Activated CD4-positive, alpha-beta memory T cell treated with anti-CD3 and anti-CD28 coated beads, Interleukin-2, amount 10 ng/mL, durations not matched to agents 7 days and 5 days (primary cell): Measurements from ENCODE around the gene CLEC4G. TPM values are rescaled to one million over a fixed set of nuclear protein-coding genes. Genes with fewer than 3 reads are reported as not detected.
"Not testable (repeated sequence)": the region's sequence is repeated elsewhere in the genome, so short reads cannot be mapped to it uniquely, and the experiment has no call there.

Experiments
- CTCF ChIA-PET: fragments of 350-600 bp; sonication (Branson Sonifier 250); formaldehyde crosslinking; loops from one replicate; lab custom pipeline; 2021; ENCODE audit warnings: antibody characterized with exemption, inconsistent platforms; lab: Charles Lee
- POLR2A ChIA-PET: fragments of 350-600 bp; sonication (Branson Sonifier 250); formaldehyde crosslinking; loops from one replicate; lab custom pipeline; 2021; ENCODE audit warnings: antibody characterized with exemption; lab: Charles Lee
- DNase-seq: peaks from one replicate; pipeline ENCODE4 v3.0.0-alpha.2; 2020
- H3K27ac Mint-ChIP-seq: one replicate; pipeline ENCODE4 v1.8.0; 2021; ENCODE audit warnings: mild to moderate bottlenecking, mixed read lengths
- H3K27me3 Mint-ChIP-seq: one replicate; pipeline ENCODE4 v1.8.0; 2021; ENCODE audit warnings: mixed read lengths
- H3K36me3 Mint-ChIP-seq: one replicate; pipeline ENCODE4 v1.8.0; 2021; ENCODE audit warnings: low read depth, mixed read lengths
- H3K4me1 Mint-ChIP-seq: one replicate; pipeline ENCODE4 v1.8.0; 2021; ENCODE audit warnings: mixed read lengths
- H3K4me3 Mint-ChIP-seq: one replicate; pipeline ENCODE4 v1.8.0; 2021; ENCODE audit warnings: mild to moderate bottlenecking, mixed read lengths
- H3K9me3 Mint-ChIP-seq: one replicate; pipeline ENCODE4 v1.8.0; 2021; ENCODE audit warnings: mixed read lengths
- total RNA-seq, 2 experiments: library from RNA; stranded (reverse); gene quantifications; one replicate each; pipeline ENCODE4 v1.2.3, GENCODE V29; 2021

CLEC4G gene, protein sequence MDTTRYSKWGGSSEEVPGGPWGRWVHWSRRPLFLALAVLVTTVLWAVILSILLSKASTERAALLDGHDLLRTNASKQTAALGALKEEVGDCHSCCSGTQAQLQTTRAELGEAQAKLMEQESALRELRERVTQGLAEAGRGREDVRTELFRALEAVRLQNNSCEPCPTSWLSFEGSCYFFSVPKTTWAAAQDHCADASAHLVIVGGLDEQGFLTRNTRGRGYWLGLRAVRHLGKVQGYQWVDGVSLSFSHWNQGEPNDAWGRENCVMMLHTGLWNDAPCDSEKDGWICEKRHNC
- total RNA-seq = not detected

DNA sequence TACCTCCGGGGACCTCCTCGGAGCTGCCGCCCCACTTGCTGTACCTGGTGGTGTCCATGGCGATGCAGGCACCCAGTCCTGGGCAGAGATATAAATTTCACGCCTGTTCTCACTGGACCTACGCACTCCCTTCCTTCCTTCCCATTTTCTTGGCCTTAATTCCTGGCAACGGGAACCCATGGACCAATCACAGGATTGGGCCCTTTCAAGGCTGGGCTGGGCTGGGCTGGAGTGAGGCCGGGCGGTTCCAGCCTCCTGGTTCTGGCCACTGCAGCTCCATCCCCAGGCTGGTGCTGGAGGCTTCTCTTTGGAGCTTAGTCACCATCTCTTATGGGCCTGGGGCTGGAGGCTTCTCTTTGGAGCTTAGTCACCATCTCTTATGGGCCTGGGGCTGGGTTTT, at the start of gene CLEC4G:
TSS of gene CLEC4G (minus strand) at position 66 of the 400 bp plus-strand sequence. CDS start at position 58, 8 bp downstream.
- H3K4me3 Mint-ChIP-seq = no peak within 1 kb of the TSS
- CTCF ChIA-PET = no interaction called here
- H3K4me1 Mint-ChIP-seq = no peaks in the 10 kb centered on the region
- POLR2A ChIA-PET = no interaction called here
- no peaks in the 10 kb centered on the region for H3K9me3 Mint-ChIP-seq
- DNase-seq = no peak
- H3K27ac Mint-ChIP-seq = no peak within 1 kb of the TSS
- H3K27me3 Mint-ChIP-seq = peaks cover 47% of the 10 kb centered on the region
- H3K36me3 Mint-ChIP-seq = no peaks in the 10 kb centered on the region

GRCh38 chr19:7781157-7781556, 49.2 kb upstream of the CLEC4G start:
- H3K9me3 Mint-ChIP-seq = no peaks in the 10 kb centered on the region
- no peak overlapping the region for H3K27ac Mint-ChIP-seq
- H3K4me1 Mint-ChIP-seq = no peaks in the 10 kb centered on the region
- no peaks in the 10 kb centered on the region for H3K36me3 Mint-ChIP-seq
- POLR2A ChIA-PET = no interaction called here
- H3K27me3 Mint-ChIP-seq = peaks cover 31% of the 10 kb centered on the region
- CTCF ChIA-PET = interaction anchor here (2.6 kb wide), 1 partner anchor 100 kb away, joined by 9 read pairs; the partner anchor contains the start of gene TRAPPC5
- no peak for DNase-seq
- H3K4me3 Mint-ChIP-seq = no peak overlapping the region

GRCh38 chr19:7779631-7780486, 47.9 kb upstream of the CLEC4G start:
- no peaks in the 10 kb centered on the region for H3K9me3 Mint-ChIP-seq
- no peak overlapping the region for H3K4me3 Mint-ChIP-seq
- CTCF ChIA-PET = interaction anchor here (0.6 to 2.6 kb wide), 2 partner anchors 28 to 99 kb away, joined by 5 to 9 read pairs; partner anchors contain the start of gene TRAPPC5
- H3K27me3 Mint-ChIP-seq = peaks cover 34% of the 10 kb centered on the region
- no peaks in the 10 kb centered on the region for H3K36me3 Mint-ChIP-seq
- no peak overlapping the region for H3K27ac Mint-ChIP-seq
- H3K4me1 Mint-ChIP-seq = no peaks in the 10 kb centered on the region
- POLR2A ChIA-PET = interaction anchor here (1.0 kb wide), 1 partner anchor 15 kb away, joined by 3 read pairs; no protein-coding TSS in a partner anchor
- DNase-seq = no peak

GRCh38 chr19:7778081-7778480, 46.2 kb upstream of the CLEC4G start:
- H3K36me3 Mint-ChIP-seq = no peaks in the 10 kb centered on the region
- ChIA-PET CTCF (interaction anchor here (1.5 kb wide), 1 partner anchor 97 kb away, joined by 3 read pairs; the partner anchor contains the start of gene TRAPPC5), POLR2A (no interaction called here)
- H3K27ac Mint-ChIP-seq = no peak overlapping the region
- no peak overlapping the region for H3K4me3 Mint-ChIP-seq
- peaks cover 20% of the 10 kb centered on the region for H3K27me3 Mint-ChIP-seq
- no peaks in the 10 kb centered on the region for H3K9me3 Mint-ChIP-seq
- H3K4me1 Mint-ChIP-seq = no peaks in the 10 kb centered on the region
- no peak for DNase-seq

GRCh38 chr19:7775761-7776160, 43.9 kb upstream of the CLEC4G start:
- Mint-ChIP-seq H3K36me3 (no peaks in the 10 kb centered on the region), H3K9me3 (no peaks in the 10 kb centered on the region), H3K4me3 (no peak overlapping the region), H3K4me1 (peaks cover 12% of the 10 kb centered on the region), H3K27me3 (peaks cover 21% of the 10 kb centered on the region), H3K27ac (no peak overlapping the region)
- ChIA-PET CTCF (interaction anchor here (0.9 kb wide), 1 partner anchor 24 kb away, joined by 3 read pairs; no protein-coding TSS in a partner anchor), POLR2A (no interaction called here)
- DNase-seq = no peak

- H3K4me3 Mint-ChIP-seq = no peak overlapping the region
- ChIA-PET POLR2A (no interaction called here), CTCF (no interaction called here)
- no peaks in the 10 kb centered on the region for H3K36me3 Mint-ChIP-seq
- H3K27me3 Mint-ChIP-seq = peaks cover 23% of the 10 kb centered on the region
- no peak for DNase-seq
- H3K9me3 Mint-ChIP-seq = no peaks in the 10 kb centered on the region
- H3K27ac Mint-ChIP-seq = no peak overlapping the region
- H3K4me1 Mint-ChIP-seq = peaks cover 12% of the 10 kb centered on the region
Measured at GRCh38 chr19:7773841-7774240, 41.9 kb upstream of the CLEC4G start.

DNA sequence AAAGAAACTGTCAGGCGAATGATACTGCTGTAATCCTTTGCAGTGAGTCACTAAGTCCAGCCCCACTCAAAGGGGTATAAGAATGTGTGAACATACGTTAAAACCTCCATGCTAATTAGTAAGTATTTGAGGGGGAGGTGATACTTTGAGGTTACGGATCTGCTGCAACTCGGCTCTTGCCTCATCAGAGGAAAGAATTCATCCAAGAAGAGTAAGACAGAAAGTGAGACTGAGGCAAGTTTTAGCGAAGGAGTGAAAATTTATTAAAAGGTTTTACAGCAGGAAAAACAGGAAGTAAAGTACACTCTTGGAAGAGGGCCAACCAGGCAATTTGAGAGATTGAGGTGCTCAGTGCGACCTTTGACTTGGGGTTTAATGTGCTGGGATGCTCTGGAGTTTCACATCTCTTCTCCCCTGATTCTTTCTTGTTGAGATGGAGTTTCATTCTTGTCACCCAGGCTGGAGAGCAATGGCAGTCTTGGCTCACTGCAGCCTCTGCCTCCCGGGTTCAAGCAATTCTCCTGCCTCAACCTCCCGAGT, 40.9 kb upstream of the CLEC4G start:
- no peak for DNase-seq
- peak overlapping the region; percentile 13 for H3K27ac Mint-ChIP-seq

DNA sequence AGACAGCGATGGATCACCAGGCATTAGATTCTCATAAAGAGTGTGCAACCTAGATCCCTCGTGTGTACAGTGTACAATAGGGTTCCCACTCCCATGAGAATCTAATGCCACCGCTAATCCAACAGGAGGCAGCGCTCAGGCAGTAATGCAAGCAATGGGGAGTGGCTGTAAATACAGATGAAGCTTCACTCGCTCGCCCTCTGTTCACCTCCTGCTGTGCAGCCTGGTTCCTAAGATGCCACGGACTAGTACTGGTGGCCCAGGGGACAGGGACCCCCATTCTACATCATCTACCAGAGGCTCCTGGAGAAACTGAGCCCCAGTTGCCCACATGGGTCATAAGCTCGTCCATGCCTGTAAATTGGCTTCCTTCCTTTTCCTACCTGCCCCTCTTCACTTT, 39.2 kb upstream of the CLEC4G start:
- ChIA-PET POLR2A (no interaction called here), CTCF (interaction anchor here (0.7 to 1.2 kb wide), 2 partner anchors 90 to 203 kb away, joined by 3 to 4 read pairs; partner anchors contain the start of gene TRAPPC5)
- H3K4me1 Mint-ChIP-seq = peaks cover 12% of the 10 kb centered on the region
- DNase-seq = no peak
- no peak overlapping the region for H3K27ac Mint-ChIP-seq
- no peaks in the 10 kb centered on the region for H3K9me3 Mint-ChIP-seq
- H3K4me3 Mint-ChIP-seq = no peak overlapping the region
- peaks cover 17% of the 10 kb centered on the region for H3K27me3 Mint-ChIP-seq
- no peaks in the 10 kb centered on the region for H3K36me3 Mint-ChIP-seq

More for the DNA sequence above, 40.9 kb upstream of the CLEC4G start:
- Mint-ChIP-seq H3K4me3 (no peak overlapping the region), H3K27me3 (peaks cover 21% of the 10 kb centered on the region), H3K36me3 (no peaks in the 10 kb centered on the region), H3K9me3 (no peaks in the 10 kb centered on the region), H3K4me1 (peaks cover 12% of the 10 kb centered on the region)
- POLR2A ChIA-PET = no interaction called here
- CTCF ChIA-PET = no interaction called here

DNA sequence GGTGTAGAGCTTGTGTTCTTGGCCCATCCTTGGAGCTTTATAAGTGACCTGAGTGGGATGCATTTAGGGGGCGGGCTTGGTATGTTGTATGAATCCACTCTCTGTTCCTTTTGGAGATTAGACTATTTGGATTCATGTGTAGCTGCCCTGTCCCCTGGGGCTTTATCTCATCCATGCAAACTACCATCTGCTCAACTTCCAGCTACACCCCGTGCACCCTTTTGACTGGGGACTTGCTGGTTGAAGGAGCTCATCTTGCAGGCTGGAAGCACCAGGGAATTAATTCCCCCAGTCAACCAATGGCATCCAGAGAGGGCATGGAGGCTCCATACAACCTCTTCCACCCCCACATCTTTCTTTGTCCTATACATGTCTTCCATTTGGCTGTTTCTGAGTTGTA, 37.3 kb upstream of the CLEC4G start:
- no peak overlapping the region for H3K4me3 Mint-ChIP-seq
- peaks cover 12% of the 10 kb centered on the region for H3K27me3 Mint-ChIP-seq
- no peak overlapping the region for H3K27ac Mint-ChIP-seq
- peaks cover 12% of the 10 kb centered on the region for H3K4me1 Mint-ChIP-seq
- ChIA-PET CTCF (no interaction called here), POLR2A (no interaction called here)
- H3K36me3 Mint-ChIP-seq = no peaks in the 10 kb centered on the region
- H3K9me3 Mint-ChIP-seq = no peaks in the 10 kb centered on the region
- no peak for DNase-seq

- peaks cover 6% of the 10 kb centered on the region for H3K4me1 Mint-ChIP-seq
Measured at GRCh38 chr19:7767487-7767886, 35.6 kb upstream of the CLEC4G start.

GRCh38 chr19:7766535-7766934, 34.6 kb upstream of the CLEC4G start:
- no peaks in the 10 kb centered on the region for H3K9me3 Mint-ChIP-seq
- POLR2A ChIA-PET = no interaction called here
- CTCF ChIA-PET = no interaction called here
- H3K36me3 Mint-ChIP-seq = no peaks in the 10 kb centered on the region
- no peak overlapping the region for H3K4me3 Mint-ChIP-seq
- H3K4me1 Mint-ChIP-seq = no peaks in the 10 kb centered on the region
- no peak for DNase-seq
- no peak overlapping the region for H3K27ac Mint-ChIP-seq
- peaks cover 16% of the 10 kb centered on the region for H3K27me3 Mint-ChIP-seq

More at GRCh38 chr19:7767487-7767886, 35.6 kb upstream of the CLEC4G start:
- H3K27me3 Mint-ChIP-seq = peaks cover 19% of the 10 kb centered on the region
- CTCF ChIA-PET = interaction anchor here (0.6 kb wide), 1 partner anchor 87 kb away, joined by 3 read pairs; the partner anchor contains the start of gene TRAPPC5
- no peak overlapping the region for H3K4me3 Mint-ChIP-seq
- no peaks in the 10 kb centered on the region for H3K36me3 Mint-ChIP-seq
- POLR2A ChIA-PET = no interaction called here
- H3K9me3 Mint-ChIP-seq = no peaks in the 10 kb centered on the region
- no peak overlapping the region for H3K27ac Mint-ChIP-seq
- DNase-seq = no peak

- peaks cover 12% of the 10 kb centered on the region for H3K27me3 Mint-ChIP-seq
- POLR2A ChIA-PET, H3K27ac Mint-ChIP-seq, DNase-seq, H3K36me3 Mint-ChIP-seq, H3K9me3 Mint-ChIP-seq, H3K4me1 Mint-ChIP-seq, CTCF ChIA-PET, H3K4me3 Mint-ChIP-seq: not testable (repeated sequence)
Measured at GRCh38 chr19:7765043-7765442, 33.1 kb upstream of the CLEC4G start.

DNA sequence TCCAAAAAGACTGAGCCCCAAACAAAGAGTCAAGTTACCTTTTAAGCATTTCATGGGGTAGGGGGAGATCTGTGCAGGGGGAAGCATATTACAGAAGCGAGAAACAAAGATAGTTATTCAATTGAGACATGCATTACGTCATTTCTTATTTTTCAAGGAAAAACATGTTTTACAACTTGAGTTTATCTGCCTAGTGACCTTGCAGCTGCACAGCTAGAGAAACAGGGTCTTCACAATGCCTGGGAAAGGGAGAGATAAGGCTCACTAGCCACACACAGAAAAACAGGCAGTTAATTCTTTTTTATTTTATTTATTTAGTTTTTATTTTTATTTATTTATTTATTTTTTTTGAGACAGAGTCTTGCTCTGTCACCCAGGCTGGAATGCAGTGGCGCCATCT, 32.2 kb upstream of the CLEC4G start:
- H3K27me3 Mint-ChIP-seq, H3K36me3 Mint-ChIP-seq, H3K27ac Mint-ChIP-seq, H3K9me3 Mint-ChIP-seq, CTCF ChIA-PET, H3K4me3 Mint-ChIP-seq, POLR2A ChIA-PET, DNase-seq, H3K4me1 Mint-ChIP-seq: not testable (repeated sequence)
